CD4-positive, alpha-beta T cell treated with Interleukin-15 for 1 hour (primary cell): ENCODE measurements around the gene RNASE13.
"Not testable (repeated sequence)": the region's sequence is repeated elsewhere in the genome, so short reads cannot be mapped to it uniquely, and the experiment has no call there.

Experiments used
- DNase-seq: peaks from one replicate; pipeline ENCODE4 v3.0.0-alpha.2; 2020

RNASE13 gene

GRCh38 chr14:21019366-21019765, 15.2 kb downstream of the RNASE13 start:
- no peak for DNase-seq

GRCh38 chr14:21018781-21019180, 15.8 kb downstream of the RNASE13 start:
- no peak for DNase-seq

- DNase-seq: no peak
Observed at GRCh38 chr14:21018286-21018685, 16.3 kb downstream of the RNASE13 start.

GRCh38 chr14:21017528-21018245, 16.9 kb downstream of the RNASE13 start:
- DNase-seq: no peak

GRCh38 chr14:21016413-21017190, 18.0 kb downstream of the RNASE13 start:
- DNase-seq: no peak

- no peak for DNase-seq
Observed at GRCh38 chr14:21015312-21015711, 19.3 kb downstream of the RNASE13 start.

GRCh38 chr14:21014761-21015190, 19.8 kb downstream of the RNASE13 start:
- peak; percentile 71 for DNase-seq

- no peak for DNase-seq
Observed at GRCh38 chr14:21011136-21011535, 23.5 kb downstream of the RNASE13 start.

GRCh38 chr14:21009721-21010120, 24.9 kb downstream of the RNASE13 start:
- not testable (repeated sequence) for DNase-seq

GRCh38 chr14:21003788-21004346, 30.7 kb downstream of the RNASE13 start:
- no peak for DNase-seq

- no peak for DNase-seq
Observed at GRCh38 chr14:21001218-21001617, 33.4 kb downstream of the RNASE13 start.

GRCh38 chr14:20999591-20999990, 35.0 kb downstream of the RNASE13 start:
- no peak for DNase-seq

GRCh38 chr14:20998674-20999366, 35.8 kb downstream of the RNASE13 start, which contains the start of gene SLC39A2:
SLC39A2 (plus strand) TSS chr14:20999293; CDS start chr14:20999447, 154 bp downstream.
- no peak for DNase-seq

- no peak for DNase-seq
Observed at GRCh38 chr14:20998139-20998538, 36.5 kb downstream of the RNASE13 start.

GRCh38 chr14:20997564-20997963, 37.0 kb downstream of the RNASE13 start:
- no peak for DNase-seq

- DNase-seq: no peak
Observed at GRCh38 chr14:20997115-20997514, 37.5 kb downstream of the RNASE13 start.

GRCh38 chr14:20996521-20996920, 38.1 kb downstream of the RNASE13 start:
- DNase-seq: no peak

- peak; percentile 88 for DNase-seq
Observed at GRCh38 chr14:20989787-20990600, 44.6 kb downstream of the RNASE13 start, which contains the start of gene METTL17. METTL17 (plus strand) TSS chr14:20989980; CDS start chr14:20990003, 23 bp downstream.

GRCh38 chr14:20989471-20989786, 45.2 kb downstream of the RNASE13 start:
- DNase-seq: no peak

GRCh38 chr14:20988717-20989470, 45.7 kb downstream of the RNASE13 start:
- no peak for DNase-seq

- no peak for DNase-seq
Observed at GRCh38 chr14:20986811-20987210, 47.8 kb downstream of the RNASE13 start.

- not testable (repeated sequence) for DNase-seq
Observed at GRCh38 chr14:20985650-20986049, 49.0 kb downstream of the RNASE13 start.
